ENCODE measurements around the gene SEMA6A.

SEMA6A gene

GRCh38 chr5:116402235-116402634 is 172.4 kb downstream of the SEMA6A start:
- Histone ChIP-seq H3K27ac (replicated peaks) (no peak overlapping the region), H3K27me3 (ENCODE audit: insufficient read depth, poor library complexity, severe bottlenecking) (no peaks in the 10 kb centered on the region), H3K4me3 (replicated peaks; ENCODE audit: insufficient read depth, low read length) (no peak overlapping the region)
- DNase-seq (ENCODE audit: low read depth in 1 of 2, low spot score in 1 of 2), result no peak
- TF ChIP-seq SPI1 (IDR thresholded peaks at IDR 0.05; ENCODE audit: borderline replicate concordance, low read depth) (no peak), POLR2AphosphoS5 (IDR thresholded peaks at IDR 0.05; ENCODE audit: low read depth) (no peak), CTCF (IDR thresholded peaks at IDR 0.05; ENCODE audit: insufficient read depth, low read length) (no peak), GABPA (IDR thresholded peaks at IDR 0.05; ENCODE audit: low read depth) (no peak)
- TF ChIP-seq, protein P1, sequence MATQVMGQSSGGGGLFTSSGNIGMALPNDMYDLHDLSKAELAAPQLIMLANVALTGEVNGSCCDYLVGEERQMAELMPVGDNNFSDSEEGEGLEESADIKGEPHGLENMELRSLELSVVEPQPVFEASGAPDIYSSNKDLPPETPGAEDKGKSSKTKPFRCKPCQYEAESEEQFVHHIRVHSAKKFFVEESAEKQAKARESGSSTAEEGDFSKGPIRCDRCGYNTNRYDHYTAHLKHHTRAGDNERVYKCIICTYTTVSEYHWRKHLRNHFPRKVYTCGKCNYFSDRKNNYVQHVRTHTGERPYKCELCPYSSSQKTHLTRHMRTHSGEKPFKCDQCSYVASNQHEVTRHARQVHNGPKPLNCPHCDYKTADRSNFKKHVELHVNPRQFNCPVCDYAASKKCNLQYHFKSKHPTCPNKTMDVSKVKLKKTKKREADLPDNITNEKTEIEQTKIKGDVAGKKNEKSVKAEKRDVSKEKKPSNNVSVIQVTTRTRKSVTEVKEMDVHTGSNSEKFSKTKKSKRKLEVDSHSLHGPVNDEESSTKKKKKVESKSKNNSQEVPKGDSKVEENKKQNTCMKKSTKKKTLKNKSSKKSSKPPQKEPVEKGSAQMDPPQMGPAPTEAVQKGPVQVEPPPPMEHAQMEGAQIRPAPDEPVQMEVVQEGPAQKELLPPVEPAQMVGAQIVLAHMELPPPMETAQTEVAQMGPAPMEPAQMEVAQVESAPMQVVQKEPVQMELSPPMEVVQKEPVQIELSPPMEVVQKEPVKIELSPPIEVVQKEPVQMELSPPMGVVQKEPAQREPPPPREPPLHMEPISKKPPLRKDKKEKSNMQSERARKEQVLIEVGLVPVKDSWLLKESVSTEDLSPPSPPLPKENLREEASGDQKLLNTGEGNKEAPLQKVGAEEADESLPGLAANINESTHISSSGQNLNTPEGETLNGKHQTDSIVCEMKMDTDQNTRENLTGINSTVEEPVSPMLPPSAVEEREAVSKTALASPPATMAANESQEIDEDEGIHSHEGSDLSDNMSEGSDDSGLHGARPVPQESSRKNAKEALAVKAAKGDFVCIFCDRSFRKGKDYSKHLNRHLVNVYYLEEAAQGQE (IDR thresholded peaks at IDR 0.05; ENCODE audit: insufficient replicate concordance, low read depth), result no peak

DNA sequence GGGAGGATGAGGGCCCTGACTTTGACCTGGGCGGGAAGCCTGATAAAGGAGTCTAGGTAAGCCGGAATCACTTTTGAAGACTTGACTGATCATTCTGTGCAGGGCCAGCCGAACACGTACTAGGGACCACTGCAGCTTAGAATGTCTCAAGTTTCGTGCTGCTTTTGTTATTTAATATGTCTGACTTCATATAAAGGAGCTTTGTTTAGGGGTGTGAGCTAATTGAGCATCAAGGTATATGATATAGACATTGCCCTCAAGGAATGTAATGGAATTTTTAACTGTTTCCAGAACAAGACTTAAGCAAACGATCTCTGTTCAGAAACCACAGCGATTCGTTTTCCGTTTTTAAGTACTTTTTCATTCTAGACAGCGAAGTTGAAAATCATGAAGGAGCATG is 173.0 kb downstream of the SEMA6A start:
- Histone ChIP-seq H3K27ac (replicated peaks) (no peak overlapping the region), H3K4me3 (replicated peaks; ENCODE audit: insufficient read depth, low read length) (no peak overlapping the region), H3K27me3 (ENCODE audit: insufficient read depth, poor library complexity, severe bottlenecking) (no peaks in the 10 kb centered on the region)
- TF ChIP-seq POLR2AphosphoS5 (IDR thresholded peaks at IDR 0.05; ENCODE audit: low read depth) (no peak), SPI1 (IDR thresholded peaks at IDR 0.05; ENCODE audit: borderline replicate concordance, low read depth) (no peak), GABPA (IDR thresholded peaks at IDR 0.05; ENCODE audit: low read depth) (no peak), CTCF (IDR thresholded peaks at IDR 0.05; ENCODE audit: insufficient read depth, low read length) (no peak)
- TF ChIP-seq, protein P1 (IDR thresholded peaks at IDR 0.05; ENCODE audit: insufficient replicate concordance, low read depth), result no peak
- DNase-seq (ENCODE audit: low read depth in 1 of 2, low spot score in 1 of 2), result no peak

DNA sequence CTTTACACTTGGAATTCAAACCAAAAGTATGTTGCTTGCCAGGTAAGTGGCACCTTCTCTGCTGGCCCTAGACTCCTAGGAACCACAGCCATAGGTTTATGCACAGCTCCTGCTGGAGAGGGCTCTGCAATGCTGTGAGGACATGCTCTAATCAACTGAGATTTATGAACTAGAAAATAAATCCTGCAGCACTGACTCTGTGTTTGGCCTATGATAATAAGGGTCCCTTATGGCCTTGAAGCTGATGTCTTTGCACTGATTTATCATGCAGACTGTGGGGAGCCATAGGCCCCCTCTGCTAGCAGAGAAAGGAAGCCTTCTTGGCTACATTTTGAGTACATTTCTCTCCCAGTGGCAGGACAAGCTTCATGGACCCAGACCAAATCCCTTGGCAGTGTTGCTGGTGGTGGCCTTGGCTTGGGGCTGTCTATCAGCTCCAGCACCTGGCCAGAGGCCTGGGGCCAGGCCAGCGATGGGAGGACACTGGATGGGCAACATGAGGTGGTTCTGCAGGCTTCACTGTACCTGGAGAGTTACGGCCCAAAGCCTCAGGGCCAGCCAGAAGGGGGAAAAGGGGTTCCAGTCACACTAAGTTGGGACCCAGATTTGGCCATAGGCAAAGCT is 178.0 kb downstream of the SEMA6A start:
- Histone ChIP-seq H3K27me3 (ENCODE audit: insufficient read depth, poor library complexity, severe bottlenecking) (no peaks in the 10 kb centered on the region), H3K4me3 (replicated peaks; ENCODE audit: insufficient read depth, low read length) (no peak overlapping the region), H3K27ac (replicated peaks) (no peak overlapping the region)
- no peak for TF ChIP-seq GABPA (IDR thresholded peaks at IDR 0.05; ENCODE audit: low read depth)
- TF ChIP-seq, protein P1 (IDR thresholded peaks at IDR 0.05; ENCODE audit: insufficient replicate concordance, low read depth), result no peak
- no peak for TF ChIP-seq POLR2AphosphoS5 (IDR thresholded peaks at IDR 0.05; ENCODE audit: low read depth)
- no peak for TF ChIP-seq CTCF (IDR thresholded peaks at IDR 0.05; ENCODE audit: insufficient read depth, low read length)
- no peak for TF ChIP-seq SPI1 (IDR thresholded peaks at IDR 0.05; ENCODE audit: borderline replicate concordance, low read depth)
- no peak for DNase-seq (ENCODE audit: low read depth in 1 of 2, low spot score in 1 of 2)
